ENCODE data around the gene CROCC2.

Gene CROCC2

GRCh38 chr2:240932724-240933047, 26.6 kb downstream of the CROCC2 start:
- in situ Hi-C loops (cut with MboI; ENCODE audit: low sequenced_read_pairs), result no loop called here

- in situ Hi-C loops (cut with MboI; ENCODE audit: low sequenced_read_pairs), result no loop called here
Measured at GRCh38 chr2:240933048-240933965, 27.2 kb downstream of the CROCC2 start.

- in situ Hi-C loops (cut with MboI; ENCODE audit: low sequenced_read_pairs), result no loop called here
Measured at GRCh38 chr2:240933966-240934700, 28.0 kb downstream of the CROCC2 start.

- in situ Hi-C loops (cut with MboI; ENCODE audit: low sequenced_read_pairs), result no loop called here
Measured at GRCh38 chr2:240934701-240935102, 28.6 kb downstream of the CROCC2 start.

- in situ Hi-C loops (cut with MboI; ENCODE audit: low sequenced_read_pairs), result no loop called here
Measured at GRCh38 chr2:240935103-240935876, 29.2 kb downstream of the CROCC2 start.

- in situ Hi-C loops (cut with MboI; ENCODE audit: low sequenced_read_pairs), result no loop called here
Measured at GRCh38 chr2:240936106-240936505, 30.0 kb downstream of the CROCC2 start.

GRCh38 chr2:240946046-240946445, 39.9 kb downstream of the CROCC2 start:
- in situ Hi-C loops (cut with MboI; ENCODE audit: low sequenced_read_pairs), result no loop called here

GRCh38 chr2:240946654-240947053, 40.5 kb downstream of the CROCC2 start:
- in situ Hi-C loops (cut with MboI; ENCODE audit: low sequenced_read_pairs), result no loop called here

GRCh38 chr2:240947176-240947575, 41.0 kb downstream of the CROCC2 start:
- in situ Hi-C loops (cut with MboI; ENCODE audit: low sequenced_read_pairs), result no loop called here

GRCh38 chr2:240947607-240948006, 41.5 kb downstream of the CROCC2 start:
- in situ Hi-C loops (cut with MboI; ENCODE audit: low sequenced_read_pairs), result no loop called here

GRCh38 chr2:240948086-240948485, 42.0 kb downstream of the CROCC2 start:
- in situ Hi-C loops (cut with MboI; ENCODE audit: low sequenced_read_pairs), result no loop called here

GRCh38 chr2:240948905-240949790, 43.0 kb downstream of the CROCC2 start:
- in situ Hi-C loops (cut with MboI; ENCODE audit: low sequenced_read_pairs), result no loop called here

- in situ Hi-C loops (cut with MboI; ENCODE audit: low sequenced_read_pairs), result no loop called here
Measured at GRCh38 chr2:240949791-240950705, 43.9 kb downstream of the CROCC2 start.

- in situ Hi-C loops (cut with MboI; ENCODE audit: low sequenced_read_pairs), result no loop called here
Measured at GRCh38 chr2:240951045-240951594, 45.0 kb downstream of the CROCC2 start.

GRCh38 chr2:240952496-240953246, 46.5 kb downstream of the CROCC2 start:
- in situ Hi-C loops (cut with MboI; ENCODE audit: low sequenced_read_pairs), result no loop called here

- in situ Hi-C loops (cut with MboI; ENCODE audit: low sequenced_read_pairs), result no loop called here
Measured at GRCh38 chr2:240953426-240954410, 47.6 kb downstream of the CROCC2 start.

All from hTERT RPE-1 (cell line).